ENCODE data around the gene TNPO2.

TNPO2 gene

DNA sequence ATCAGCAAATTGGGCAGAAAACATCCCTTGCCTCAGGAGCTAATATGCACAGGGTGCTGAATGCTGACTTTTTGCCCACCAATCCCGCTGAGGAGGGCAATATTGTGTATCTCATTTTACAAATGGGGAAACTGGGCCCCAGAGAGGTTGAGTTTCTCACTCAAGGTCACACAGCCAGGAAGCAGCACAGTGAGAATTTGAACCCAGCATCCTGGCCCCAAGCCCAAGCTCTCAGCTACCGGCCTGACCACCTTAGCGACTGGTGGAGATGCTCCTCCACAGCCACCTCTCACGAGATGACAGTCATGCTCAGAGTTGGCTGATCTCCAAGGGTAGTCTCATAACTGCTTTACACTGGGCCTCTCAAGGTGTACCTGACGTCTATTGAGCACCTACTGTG, 30.8 kb downstream of the TNPO2 start:
- TF ChIP-seq, protein P1, sequence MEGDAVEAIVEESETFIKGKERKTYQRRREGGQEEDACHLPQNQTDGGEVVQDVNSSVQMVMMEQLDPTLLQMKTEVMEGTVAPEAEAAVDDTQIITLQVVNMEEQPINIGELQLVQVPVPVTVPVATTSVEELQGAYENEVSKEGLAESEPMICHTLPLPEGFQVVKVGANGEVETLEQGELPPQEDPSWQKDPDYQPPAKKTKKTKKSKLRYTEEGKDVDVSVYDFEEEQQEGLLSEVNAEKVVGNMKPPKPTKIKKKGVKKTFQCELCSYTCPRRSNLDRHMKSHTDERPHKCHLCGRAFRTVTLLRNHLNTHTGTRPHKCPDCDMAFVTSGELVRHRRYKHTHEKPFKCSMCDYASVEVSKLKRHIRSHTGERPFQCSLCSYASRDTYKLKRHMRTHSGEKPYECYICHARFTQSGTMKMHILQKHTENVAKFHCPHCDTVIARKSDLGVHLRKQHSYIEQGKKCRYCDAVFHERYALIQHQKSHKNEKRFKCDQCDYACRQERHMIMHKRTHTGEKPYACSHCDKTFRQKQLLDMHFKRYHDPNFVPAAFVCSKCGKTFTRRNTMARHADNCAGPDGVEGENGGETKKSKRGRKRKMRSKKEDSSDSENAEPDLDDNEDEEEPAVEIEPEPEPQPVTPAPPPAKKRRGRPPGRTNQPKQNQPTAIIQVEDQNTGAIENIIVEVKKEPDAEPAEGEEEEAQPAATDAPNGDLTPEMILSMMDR (IDR thresholded peaks at IDR 0.05; ENCODE audit: low read depth, low read length, missing control alignments): no peak

DNA sequence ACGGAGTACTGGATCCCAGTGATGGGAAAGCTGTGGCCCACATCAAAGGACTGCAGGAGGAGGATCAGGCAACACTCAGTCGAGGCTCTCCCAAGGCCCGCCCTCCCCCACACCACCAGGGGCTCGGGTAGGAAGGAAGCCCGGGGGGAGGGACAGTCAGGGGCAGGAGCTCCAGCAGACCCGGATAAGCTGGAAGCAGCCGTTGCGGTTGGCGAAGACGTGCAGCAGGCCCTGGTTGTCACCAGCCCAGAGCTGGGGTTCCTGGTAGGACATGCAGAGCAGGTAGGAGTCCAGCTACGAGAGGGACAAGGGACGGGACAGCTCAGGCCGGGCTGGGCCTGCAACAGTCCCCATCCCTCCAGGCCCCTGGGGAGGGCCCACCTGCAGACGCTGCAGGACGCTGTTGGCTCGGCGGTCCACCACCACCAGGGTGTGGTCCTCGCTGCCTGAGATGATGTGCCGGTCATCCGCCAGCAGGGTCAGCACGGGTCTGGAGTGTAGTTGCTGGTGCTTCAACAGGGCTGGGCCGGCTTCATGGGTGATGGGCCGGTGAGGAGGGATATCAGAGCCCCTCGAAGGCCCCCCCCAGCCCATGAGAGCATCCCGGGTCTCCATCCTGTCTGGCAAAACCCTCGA, 34.0 kb downstream of the TNPO2 start:
- TF ChIP-seq, protein P1 (IDR thresholded peaks at IDR 0.05; ENCODE audit: low read depth, low read length, missing control alignments): no peak
- DNase-seq (ENCODE audit: low read depth): no peak
- in situ Hi-C loops (cut with HindIII; ENCODE audit: low sequenced_read_pairs): no loop called here
- H3K4me3 ChIP-seq (ENCODE audit: low read depth, low read length): no peak overlapping the region

More for the DNA sequence above, 30.8 kb downstream of the TNPO2 start:
- H3K4me3 ChIP-seq (ENCODE audit: low read depth, low read length): no peak overlapping the region
- DNase-seq (ENCODE audit: low read depth): no peak
- in situ Hi-C loops (cut with HindIII; ENCODE audit: low sequenced_read_pairs): no loop called here

DNA sequence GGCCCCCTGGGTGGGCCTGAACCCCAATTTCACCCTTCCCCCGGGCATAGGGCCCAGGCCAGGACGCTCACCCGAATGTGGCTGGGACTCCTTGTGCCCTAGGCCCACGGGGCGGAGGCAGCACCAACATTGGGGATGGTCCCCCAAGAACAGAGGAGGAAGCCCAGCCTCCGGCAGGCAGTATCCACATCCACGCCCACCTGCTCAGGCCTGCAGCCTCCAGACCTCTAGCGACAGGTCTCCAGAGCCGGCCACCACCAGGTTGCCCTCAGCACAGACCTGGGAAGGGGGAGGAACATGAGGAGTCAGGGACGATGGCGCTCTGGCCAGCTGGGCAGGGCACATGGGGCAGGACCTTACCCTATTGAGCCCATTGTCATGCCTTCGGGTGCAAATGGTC, 34.7 kb downstream of the TNPO2 start:
- in situ Hi-C loops (cut with HindIII; ENCODE audit: low sequenced_read_pairs): no loop called here
- DNase-seq (ENCODE audit: low read depth): no peak
- no peak overlapping the region for H3K4me3 ChIP-seq (ENCODE audit: low read depth, low read length)
- TF ChIP-seq, protein P1 (IDR thresholded peaks at IDR 0.05; ENCODE audit: low read depth, low read length, missing control alignments): no peak

DNA sequence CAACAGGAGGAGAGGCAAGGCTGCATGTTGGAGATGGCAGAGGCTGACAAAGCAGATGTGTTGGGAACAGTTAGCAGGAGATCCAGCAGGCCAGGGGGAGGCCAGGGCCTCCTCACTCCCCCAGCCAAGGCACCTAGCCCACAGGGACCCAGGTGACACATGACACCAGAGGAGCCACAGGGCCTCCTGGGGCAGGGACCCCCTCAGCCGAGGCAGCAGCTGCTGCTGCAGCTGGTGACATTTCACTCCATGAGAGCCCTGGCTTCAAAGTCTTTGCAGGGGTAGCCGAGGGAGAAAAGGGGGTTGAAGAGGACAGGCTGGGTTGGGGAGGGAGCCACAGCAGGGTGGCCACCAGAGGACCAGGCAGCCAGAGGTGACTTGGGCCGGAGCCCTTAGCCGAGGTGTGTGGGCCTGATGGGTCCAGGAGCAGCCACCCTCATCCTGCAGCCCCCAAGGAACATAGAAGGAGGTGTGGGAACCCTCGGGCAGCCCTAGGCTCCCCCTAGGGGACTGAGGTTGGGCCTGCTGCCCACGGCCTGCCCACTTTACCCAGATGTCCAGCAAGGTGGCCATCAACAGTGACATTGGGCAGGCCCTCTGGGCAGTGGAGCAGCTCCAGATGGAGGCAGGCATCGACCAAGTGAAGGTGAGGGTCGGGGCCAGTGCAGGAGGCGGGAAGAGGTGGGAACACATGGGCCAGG, 36.1 kb downstream of the TNPO2 start, which contains the start of gene GNG14:
Gene GNG14, plus strand, starts transcription at position 503 of the 701 bp plus-strand sequence. Its CDS starts 51 bp downstream, at position 554.
- no peak for DNase-seq (ENCODE audit: low read depth)
- no peak within 1 kb of the TSS for H3K4me3 ChIP-seq (ENCODE audit: low read depth, low read length)
- TF ChIP-seq, protein P1 (IDR thresholded peaks at IDR 0.05; ENCODE audit: low read depth, low read length, missing control alignments): no peak
- in situ Hi-C loops (cut with HindIII; ENCODE audit: low sequenced_read_pairs): no loop called here

DNA sequence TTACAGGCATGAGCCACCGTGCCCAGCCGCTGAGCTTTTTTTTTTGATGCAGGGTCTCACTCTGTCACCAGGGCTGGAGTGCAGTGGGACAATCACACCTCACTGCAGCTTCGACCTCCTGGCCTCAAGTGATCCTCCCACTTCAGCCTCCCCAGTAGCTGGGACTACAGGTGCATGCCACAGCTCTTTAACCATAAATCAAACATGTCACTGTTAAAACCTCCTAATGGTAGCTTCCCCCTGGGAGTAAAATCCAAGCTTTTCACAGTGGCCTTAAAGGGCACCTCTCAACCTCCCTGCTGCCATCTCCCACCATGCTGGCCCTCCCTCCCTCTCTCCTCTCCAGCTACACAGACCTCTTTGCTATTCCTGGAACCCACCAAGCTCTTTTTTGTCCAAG, 37.9 kb downstream of the TNPO2 start:
- in situ Hi-C loops (cut with HindIII; ENCODE audit: low sequenced_read_pairs): no loop called here
- no peak for DNase-seq (ENCODE audit: low read depth)
- TF ChIP-seq, protein P1 (IDR thresholded peaks at IDR 0.05; ENCODE audit: low read depth, low read length, missing control alignments): no peak
- H3K4me3 ChIP-seq (ENCODE audit: low read depth, low read length): no peak overlapping the region

DNA sequence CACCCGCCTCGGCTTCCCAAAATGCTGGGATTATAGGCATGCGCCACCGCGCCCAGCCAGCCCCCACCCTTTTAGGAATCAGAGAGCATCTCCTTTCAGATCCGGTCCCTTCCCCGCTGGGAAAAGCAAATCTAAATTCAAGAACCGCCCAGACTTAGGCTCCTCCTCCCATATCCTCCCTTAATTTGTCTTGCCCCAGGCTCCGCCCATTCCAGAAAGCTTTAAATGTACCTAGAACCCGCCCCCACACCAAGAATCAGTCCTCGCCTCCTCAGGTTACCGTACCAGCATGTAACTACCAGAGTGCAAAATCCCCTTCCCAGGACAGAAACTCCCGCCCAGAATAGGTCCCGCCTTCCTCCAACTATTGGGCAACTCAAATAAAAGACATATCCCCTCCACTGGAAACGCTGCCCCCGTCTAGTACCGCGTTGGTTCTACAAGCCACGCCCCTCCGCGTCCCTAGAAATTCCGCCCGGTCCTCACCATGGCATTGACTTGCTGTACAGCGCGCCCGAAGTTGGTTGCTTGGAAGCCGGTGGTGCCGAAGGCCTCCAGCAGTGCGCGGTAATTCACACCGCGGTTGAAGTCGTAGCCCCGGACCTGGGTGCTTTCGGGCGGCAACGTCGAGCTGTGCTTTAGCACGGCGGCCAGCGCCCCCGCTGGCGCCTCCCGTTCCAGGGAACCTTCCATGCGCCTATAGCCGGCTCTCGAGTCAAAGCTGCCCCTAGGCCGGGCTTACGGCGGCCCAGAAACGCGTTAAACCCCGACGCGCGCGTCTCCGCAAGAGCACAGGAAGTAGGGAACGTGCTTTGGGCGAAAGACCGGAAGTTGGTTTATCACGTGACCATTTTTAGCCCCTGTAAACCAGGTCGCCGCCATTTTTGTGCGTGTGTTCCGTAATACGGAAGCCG, 42.4 kb downstream of the TNPO2 start, which contains the start of gene DHPS:
Gene DHPS, minus strand, starts transcription at position 807 of the 914 bp plus-strand sequence. Its CDS starts 114 bp downstream, at position 693.
- TF ChIP-seq, protein P1 (IDR thresholded peaks at IDR 0.05; ENCODE audit: low read depth, low read length, missing control alignments): no peak
- DNase-seq (ENCODE audit: low read depth): peak; percentile 97
- peak within 1 kb of the TSS; percentile 77 for H3K4me3 ChIP-seq (ENCODE audit: low read depth, low read length)
- in situ Hi-C loops (cut with HindIII; ENCODE audit: low sequenced_read_pairs): no loop called here

Measured in astrocyte of the cerebellum (primary cell).